Nephron (organoid): ENCODE results near the gene PCGF3.
A peak's percentile ranks its signal among the peaks of the same experiment; 100 is the strongest.

Source experiments
- H3K27ac Mint-ChIP-seq, 3 experiments: 2 replicates each; pipeline ENCODE4 v1.8.0; 2020; ENCODE audit warnings: mixed read lengths in 3 of 3, mild to moderate bottlenecking in 2 of 3, moderate library complexity in 1 of 3
- H3K27me3 Mint-ChIP-seq: 2 replicates; pipeline ENCODE4 v1.8.0; 2021; ENCODE audit warnings: low read depth, mild to moderate bottlenecking, moderate library complexity, mixed read lengths
- H3K36me3 Mint-ChIP-seq: 2 replicates; pipeline ENCODE4 v1.8.0; 2020; ENCODE audit warnings: low read depth, mixed read lengths
- H3K4me1 Mint-ChIP-seq: 2 replicates; pipeline ENCODE4 v1.8.0; 2020; ENCODE audit warnings: mixed read lengths
- H3K4me3 Mint-ChIP-seq, 3 experiments: 2 replicates each; pipeline ENCODE4 v1.8.0; 2020; ENCODE audit warnings: mild to moderate bottlenecking in 3 of 3, mixed read lengths in 3 of 3, moderate library complexity in 2 of 3
- H3K9me3 Mint-ChIP-seq: 2 replicates; pipeline ENCODE4 v1.8.0; 2020; ENCODE audit warnings: mixed read lengths
- TF ChIP-seq, protein P1 (sequence below), 3 experiments: fragments of 200-600 bp; sonication (generic); IDR thresholded peaks; one replicate each; pipeline ENCODE4 v1.5.0; 2021; ENCODE audit warnings: antibody characterized with exemption in 3 of 3; ENCODE audit not compliant: unreplicated experiment in 3 of 3

Gene PCGF3

DNA sequence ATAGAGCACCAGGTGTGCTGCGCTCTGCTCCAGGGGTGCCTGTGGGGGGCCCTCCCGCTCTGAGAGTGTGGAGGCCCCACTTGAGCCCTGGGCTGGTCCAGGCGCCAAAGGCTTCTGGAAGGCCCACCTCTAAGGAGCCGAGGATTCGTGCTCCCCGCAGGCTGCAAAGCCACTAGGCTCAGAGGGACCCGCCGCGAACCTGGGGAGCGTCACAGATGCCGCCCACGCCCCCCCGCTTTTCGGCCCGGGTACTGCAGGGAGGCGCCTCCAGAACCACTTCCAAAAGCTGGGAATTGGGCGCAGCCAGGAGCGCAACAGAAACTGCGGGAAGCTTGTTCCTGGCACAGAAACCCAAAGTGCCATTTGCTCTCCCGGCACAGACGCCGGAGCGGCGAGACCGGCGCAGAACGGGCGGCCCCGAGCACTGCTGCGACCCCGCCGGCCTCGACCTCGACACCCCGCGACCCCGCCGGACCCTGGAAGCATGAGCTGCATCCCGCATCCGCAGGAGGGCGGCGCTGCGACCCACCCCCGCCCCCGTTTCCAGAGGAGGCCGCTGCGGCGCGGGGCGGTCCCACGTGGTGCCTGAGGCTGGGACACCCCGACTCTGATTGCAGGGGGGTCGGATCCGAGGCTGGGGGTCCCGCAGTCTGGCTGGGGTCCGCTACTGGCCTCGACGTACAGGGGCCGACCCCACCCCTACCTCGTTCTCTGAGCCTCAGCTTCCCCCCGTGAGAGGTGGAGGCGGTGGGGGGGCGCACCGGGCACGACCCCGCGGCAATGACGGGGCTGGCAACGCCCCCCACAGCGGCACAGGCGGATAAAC lies 89.5 kb downstream of the PCGF3 start:
- TF ChIP-seq, protein P1, sequence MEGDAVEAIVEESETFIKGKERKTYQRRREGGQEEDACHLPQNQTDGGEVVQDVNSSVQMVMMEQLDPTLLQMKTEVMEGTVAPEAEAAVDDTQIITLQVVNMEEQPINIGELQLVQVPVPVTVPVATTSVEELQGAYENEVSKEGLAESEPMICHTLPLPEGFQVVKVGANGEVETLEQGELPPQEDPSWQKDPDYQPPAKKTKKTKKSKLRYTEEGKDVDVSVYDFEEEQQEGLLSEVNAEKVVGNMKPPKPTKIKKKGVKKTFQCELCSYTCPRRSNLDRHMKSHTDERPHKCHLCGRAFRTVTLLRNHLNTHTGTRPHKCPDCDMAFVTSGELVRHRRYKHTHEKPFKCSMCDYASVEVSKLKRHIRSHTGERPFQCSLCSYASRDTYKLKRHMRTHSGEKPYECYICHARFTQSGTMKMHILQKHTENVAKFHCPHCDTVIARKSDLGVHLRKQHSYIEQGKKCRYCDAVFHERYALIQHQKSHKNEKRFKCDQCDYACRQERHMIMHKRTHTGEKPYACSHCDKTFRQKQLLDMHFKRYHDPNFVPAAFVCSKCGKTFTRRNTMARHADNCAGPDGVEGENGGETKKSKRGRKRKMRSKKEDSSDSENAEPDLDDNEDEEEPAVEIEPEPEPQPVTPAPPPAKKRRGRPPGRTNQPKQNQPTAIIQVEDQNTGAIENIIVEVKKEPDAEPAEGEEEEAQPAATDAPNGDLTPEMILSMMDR (IDR thresholded peaks at IDR 0.05; ENCODE audit: unreplicated experiment in 3 of 3), result no peak
- no peak overlapping the region for H3K27ac Mint-ChIP-seq
- H3K9me3 Mint-ChIP-seq, result no peaks in the 10 kb centered on the region
- H3K4me1 Mint-ChIP-seq, result peaks cover 14% of the 10 kb centered on the region
- H3K36me3 Mint-ChIP-seq, result no peaks in the 10 kb centered on the region
- peaks cover 69% of the 10 kb centered on the region for H3K27me3 Mint-ChIP-seq
- peak overlapping the region in 1 of 3 experiments; percentile 50 for H3K4me3 Mint-ChIP-seq

DNA sequence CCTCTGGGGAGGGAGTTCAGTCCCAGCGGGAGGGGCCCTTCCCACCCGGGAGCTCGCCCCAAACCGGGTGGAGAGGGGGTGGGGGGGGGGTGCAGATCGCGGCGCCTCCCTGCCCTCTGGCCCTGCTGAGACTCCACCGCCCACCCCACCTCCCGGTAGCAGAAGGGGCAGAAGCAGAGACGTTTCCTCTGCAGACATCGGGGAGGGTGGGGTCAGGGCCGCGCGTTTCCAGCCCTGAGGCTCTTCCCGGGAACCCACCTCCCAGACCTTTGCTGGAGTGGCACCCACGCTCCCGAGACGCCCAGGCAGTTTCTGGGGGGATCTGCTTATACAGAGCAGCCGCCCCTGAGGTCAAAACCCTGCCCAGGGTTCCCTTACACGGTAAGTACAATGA lies 90.1 kb downstream of the PCGF3 start:
- Mint-ChIP-seq H3K9me3 (no peaks in the 10 kb centered on the region), H3K27ac (no peak overlapping the region), H3K4me1 (peaks cover 14% of the 10 kb centered on the region), H3K36me3 (no peaks in the 10 kb centered on the region), H3K27me3 (peaks cover 67% of the 10 kb centered on the region), H3K4me3 (no peak overlapping the region)
- TF ChIP-seq, protein P1 (IDR thresholded peaks at IDR 0.05; ENCODE audit: unreplicated experiment in 3 of 3), result no peak

DNA sequence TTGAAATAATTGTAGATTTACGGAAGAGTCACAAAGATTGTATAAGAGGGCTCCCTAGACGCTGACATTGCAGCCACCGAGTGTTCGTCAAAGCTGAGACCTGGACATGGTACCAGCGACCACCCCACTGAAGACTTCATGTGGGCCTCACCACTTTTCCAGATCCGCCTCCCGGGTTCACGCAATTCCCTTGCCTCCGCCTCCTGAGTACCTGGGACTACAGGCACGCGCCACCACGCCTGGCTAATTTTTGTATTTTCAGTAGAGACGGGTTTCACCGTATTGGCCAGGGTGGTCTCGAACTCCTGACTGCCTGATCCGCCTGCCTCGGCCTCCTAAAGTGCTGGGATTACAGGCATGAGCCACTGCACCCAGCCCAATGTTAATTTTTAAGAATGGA lies 90.6 kb downstream of the PCGF3 start:
- no peak overlapping the region for H3K27ac Mint-ChIP-seq
- H3K36me3 Mint-ChIP-seq, result no peaks in the 10 kb centered on the region
- H3K4me3 Mint-ChIP-seq, result no peak overlapping the region

DNA sequence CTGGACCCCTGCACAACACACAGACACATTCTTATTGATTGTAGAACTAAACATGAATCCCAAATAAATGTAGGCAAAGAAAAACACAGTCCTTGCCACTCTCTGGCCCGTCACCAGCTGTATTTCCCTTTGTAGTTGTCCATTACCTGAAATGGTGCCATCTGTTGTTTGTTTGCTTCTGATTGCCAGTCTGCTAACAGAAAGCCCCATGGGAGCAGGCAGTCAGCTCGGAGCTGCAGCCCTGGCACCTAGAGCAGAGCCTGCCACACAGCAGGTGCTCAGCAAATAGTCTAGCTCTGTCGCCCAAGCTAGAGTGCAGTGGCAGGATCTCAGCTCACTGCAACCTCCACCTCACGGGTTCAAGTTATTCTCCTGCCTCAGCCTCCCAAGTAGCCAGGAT lies 91.4 kb downstream of the PCGF3 start:
- Mint-ChIP-seq H3K4me3 (no peak overlapping the region), H3K36me3 (no peaks in the 10 kb centered on the region), H3K27me3 (peaks cover 64% of the 10 kb centered on the region), H3K27ac (no peak overlapping the region), H3K9me3 (peaks cover 2% of the 10 kb centered on the region), H3K4me1 (peaks cover 14% of the 10 kb centered on the region)
- TF ChIP-seq, protein P1 (IDR thresholded peaks at IDR 0.05; ENCODE audit: unreplicated experiment in 3 of 3), result no peak

More for the DNA sequence above, 90.6 kb downstream of the PCGF3 start:
- TF ChIP-seq, protein P1 (IDR thresholded peaks at IDR 0.05; ENCODE audit: unreplicated experiment in 3 of 3), result no peak
- Mint-ChIP-seq H3K4me1 (peaks cover 14% of the 10 kb centered on the region), H3K27me3 (peaks cover 64% of the 10 kb centered on the region), H3K9me3 (no peaks in the 10 kb centered on the region)

DNA sequence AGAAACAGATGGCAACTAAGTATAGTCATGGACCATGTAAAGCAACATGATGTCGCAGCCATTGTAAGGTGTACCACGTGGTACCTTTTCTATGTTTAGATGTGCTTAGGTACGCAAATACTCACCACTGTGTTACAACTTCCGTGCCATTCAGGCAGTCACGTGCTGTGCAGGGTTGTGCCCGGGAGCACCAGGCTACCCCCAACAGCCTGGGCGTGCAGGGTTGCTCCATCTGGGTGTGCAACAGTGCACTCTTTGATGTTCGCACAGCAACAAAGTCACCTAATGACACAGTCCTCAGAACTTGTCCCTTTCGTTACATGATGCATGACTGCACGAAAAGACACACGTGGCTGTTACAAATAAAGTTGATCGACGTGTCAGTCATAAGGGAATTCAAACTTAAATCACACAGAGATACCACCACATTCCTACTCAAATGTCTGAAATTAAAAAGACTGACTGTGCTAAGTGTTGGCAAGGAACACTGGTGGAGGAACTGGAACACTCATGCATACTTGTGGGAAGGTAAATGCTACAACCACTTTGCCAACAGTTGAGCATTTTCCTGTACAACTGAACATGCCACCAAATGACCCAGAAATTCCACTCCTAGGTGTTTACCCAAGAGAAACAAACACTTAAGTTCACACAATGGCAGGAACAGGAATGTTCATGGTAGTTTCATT lies 95.9 kb downstream of the PCGF3 start:
- no peak overlapping the region for H3K27ac Mint-ChIP-seq
- TF ChIP-seq, protein P1 (IDR thresholded peaks at IDR 0.05; ENCODE audit: unreplicated experiment in 3 of 3), result no peak
- peaks cover 12% of the 10 kb centered on the region for H3K9me3 Mint-ChIP-seq
- H3K4me1 Mint-ChIP-seq, result no peaks in the 10 kb centered on the region
- peaks cover 28% of the 10 kb centered on the region for H3K27me3 Mint-ChIP-seq
- H3K36me3 Mint-ChIP-seq, result no peaks in the 10 kb centered on the region
- H3K4me3 Mint-ChIP-seq, result no peak overlapping the region
